GM04503 (cell line): Measurements from ENCODE around the gene DUSP7.
"Not testable (repeated sequence)": the region's sequence is repeated elsewhere in the genome, so short reads cannot be mapped to it uniquely, and the experiment has no call there.

Experiments
- DNase-seq: peaks from one replicate; pipeline ENCODE4 v3.0.0-alpha.2; 2012; ENCODE audit warnings: low read depth

DUSP7 gene

GRCh38 chr3:52047295-52047960 is 8.9 kb downstream of the DUSP7 start:
- DNase-seq = no peak

GRCh38 chr3:52046902-52047239 is 9.5 kb downstream of the DUSP7 start:
- DNase-seq = no peak

- peak; percentile 93 for DNase-seq
Observed at GRCh38 chr3:52046186-52046901, 10.0 kb downstream of the DUSP7 start.

GRCh38 chr3:52044869-52045619 is 11.3 kb downstream of the DUSP7 start:
- no peak for DNase-seq

- DNase-seq = no peak
Observed at GRCh38 chr3:52043750-52044149, 12.6 kb downstream of the DUSP7 start.

GRCh38 chr3:52043039-52043438 is 13.3 kb downstream of the DUSP7 start:
- not testable (repeated sequence) for DNase-seq

GRCh38 chr3:52041118-52041731 is 15.1 kb downstream of the DUSP7 start:
- DNase-seq = no peak

- no peak for DNase-seq
Observed at GRCh38 chr3:52040600-52040999, 15.8 kb downstream of the DUSP7 start.

- DNase-seq = no peak
Observed at GRCh38 chr3:52039846-52040245, 16.5 kb downstream of the DUSP7 start.

- no peak for DNase-seq
Observed at GRCh38 chr3:52039426-52039825, 16.9 kb downstream of the DUSP7 start.

- DNase-seq = no peak
Observed at GRCh38 chr3:52038227-52038626, 18.1 kb downstream of the DUSP7 start.

GRCh38 chr3:52037291-52037690 is 19.1 kb downstream of the DUSP7 start:
- no peak for DNase-seq

- no peak for DNase-seq
Observed at GRCh38 chr3:52036829-52037228, 19.5 kb downstream of the DUSP7 start.

- no peak for DNase-seq
Observed at GRCh38 chr3:52036222-52036694, 20.1 kb downstream of the DUSP7 start.

- no peak for DNase-seq
Observed at GRCh38 chr3:52034651-52035050, 21.7 kb downstream of the DUSP7 start.

- no peak for DNase-seq
Observed at GRCh38 chr3:52034212-52034611, 22.2 kb downstream of the DUSP7 start.

- not testable (repeated sequence) for DNase-seq
Observed at GRCh38 chr3:52033748-52034147, 22.6 kb downstream of the DUSP7 start.

GRCh38 chr3:52032702-52033408 is 23.5 kb downstream of the DUSP7 start:
- no peak for DNase-seq

- DNase-seq = no peak
Observed at GRCh38 chr3:52031896-52032295, 24.5 kb downstream of the DUSP7 start.

- DNase-seq = no peak
Observed at GRCh38 chr3:52030714-52031310, 25.6 kb downstream of the DUSP7 start.

- DNase-seq = no peak
Observed at GRCh38 chr3:52029535-52029934, 26.8 kb downstream of the DUSP7 start.

- no peak for DNase-seq
Observed at GRCh38 chr3:52029053-52029452, 27.3 kb downstream of the DUSP7 start.
